NCI-H82 (cell line): ENCODE measurements around the gene DCP1B.

Experiments
- DNase-seq: peaks from one replicate; lab custom pipeline; 2025; lab: John Stamatoyannopoulos, UW

The DCP1B gene

DNA sequence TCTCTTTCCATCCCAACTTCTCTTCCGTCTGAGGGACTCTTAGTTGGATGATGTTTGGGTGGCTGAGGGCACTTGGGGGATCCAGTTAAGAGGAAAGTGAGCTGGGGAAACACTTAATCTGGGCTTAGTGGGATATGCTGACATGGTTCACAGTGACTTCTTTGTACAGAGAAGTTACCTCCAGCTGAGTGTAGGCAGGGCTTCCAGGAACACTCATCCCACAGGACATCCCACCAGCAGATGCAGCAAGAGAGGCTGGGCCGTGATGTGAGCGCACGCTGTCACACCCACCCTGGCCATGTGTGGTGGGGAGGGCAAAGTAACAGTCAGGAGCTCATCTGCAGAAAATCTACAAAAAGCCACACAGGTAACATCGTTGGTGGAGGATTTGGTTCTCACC is 85.0 kb downstream of the DCP1B start:
- peak; percentile 88 for DNase-seq

- DNase-seq, result no peak
These were observed 85.4 kb downstream of the DCP1B start for GRCh38 chr12:1918884-1919236.

- peak; percentile 98 for DNase-seq
These were observed 86.0 kb downstream of the DCP1B start, which contains the start of gene CACNA2D4 for GRCh38 chr12:1918081-1918883. TSS of gene CACNA2D4 (minus strand) at chr12:1918652. CDS start at chr12:1918473, 179 bp downstream.

GRCh38 chr12:1917172-1918070 is 86.8 kb downstream of the DCP1B start:
- peak; percentile 57 for DNase-seq

DNA sequence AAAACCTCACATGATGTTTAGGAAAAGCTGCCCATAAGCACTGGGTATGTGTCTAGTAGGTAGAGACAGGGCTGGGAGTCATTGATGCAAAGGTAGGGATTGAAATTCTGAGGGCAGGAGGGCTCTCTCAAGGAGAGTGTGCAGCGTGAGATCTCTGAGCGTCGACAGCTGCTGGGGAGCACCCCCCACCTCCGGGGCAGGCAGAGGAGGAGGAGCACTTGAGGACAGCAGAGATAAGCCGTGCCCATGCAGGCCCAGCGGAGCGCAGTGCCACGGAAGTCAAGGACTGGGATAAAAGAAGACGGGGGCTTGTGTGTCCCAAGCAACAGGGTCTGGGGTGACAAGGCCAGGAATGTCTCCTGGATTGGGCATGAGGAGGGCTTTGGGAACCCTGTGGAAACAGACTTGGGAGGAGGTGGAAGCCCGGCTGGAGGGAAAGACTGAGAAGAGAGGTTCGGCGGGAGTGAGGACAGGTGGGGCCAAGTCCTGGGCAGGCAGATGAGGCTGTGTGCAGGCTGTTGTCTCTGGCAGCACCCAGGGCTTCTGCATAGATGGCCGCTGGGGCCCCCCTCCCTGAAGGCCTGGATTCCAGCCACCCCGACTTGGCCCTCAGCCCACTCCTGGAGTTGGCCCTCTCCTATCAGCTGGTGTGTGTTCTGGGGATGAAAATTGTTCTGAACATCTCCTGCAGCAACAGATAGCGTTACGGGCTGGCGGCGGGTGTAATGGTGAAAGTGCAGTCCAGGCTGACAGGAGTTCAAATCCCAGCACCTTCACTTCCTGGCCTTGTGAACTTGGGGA is 87.7 kb downstream of the DCP1B start:
- DNase-seq, result peak; percentile 62

- peak; percentile 43 for DNase-seq
These were observed 88.9 kb downstream of the DCP1B start for GRCh38 chr12:1915082-1915968.

- no peak for DNase-seq
These were observed 89.9 kb downstream of the DCP1B start for GRCh38 chr12:1914114-1914911.

DNA sequence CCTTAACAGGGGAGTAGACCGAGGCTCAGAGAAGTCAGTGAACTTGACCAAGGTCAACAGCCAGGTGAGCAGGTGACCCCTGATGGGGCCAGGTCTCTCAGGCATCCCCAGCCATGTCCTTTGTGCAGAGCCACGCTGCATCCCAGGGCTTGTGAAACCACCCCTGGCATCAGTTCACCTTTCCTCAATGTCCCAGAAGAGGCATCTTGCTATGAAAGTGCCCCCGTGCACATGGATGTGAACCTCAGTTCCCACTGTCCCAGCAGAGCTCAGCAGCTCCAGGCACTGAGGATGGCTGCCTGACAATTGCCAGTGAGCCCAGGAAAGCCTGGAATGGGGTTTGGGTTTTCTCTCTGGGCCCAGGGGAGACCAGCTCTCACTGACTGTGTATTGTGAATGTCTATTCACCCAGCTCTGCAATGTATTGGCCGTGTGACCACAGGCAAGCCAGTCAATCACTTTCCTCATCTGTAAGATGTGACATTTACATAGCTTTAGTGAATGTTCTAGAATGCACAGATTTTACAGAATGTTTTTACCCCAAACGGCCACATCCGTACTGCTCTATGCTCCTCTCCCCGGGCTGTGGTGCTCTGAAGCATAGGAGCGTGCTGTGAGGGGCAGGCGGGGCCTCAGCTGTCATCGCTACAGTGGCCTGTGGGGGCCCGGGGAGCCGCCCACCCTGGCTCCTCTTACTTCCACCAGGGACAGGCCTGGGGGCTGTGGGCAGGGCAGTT is 90.7 kb downstream of the DCP1B start:
- no peak for DNase-seq

GRCh38 chr12:1912580-1913376 is 91.5 kb downstream of the DCP1B start:
- DNase-seq, result no peak

DNA sequence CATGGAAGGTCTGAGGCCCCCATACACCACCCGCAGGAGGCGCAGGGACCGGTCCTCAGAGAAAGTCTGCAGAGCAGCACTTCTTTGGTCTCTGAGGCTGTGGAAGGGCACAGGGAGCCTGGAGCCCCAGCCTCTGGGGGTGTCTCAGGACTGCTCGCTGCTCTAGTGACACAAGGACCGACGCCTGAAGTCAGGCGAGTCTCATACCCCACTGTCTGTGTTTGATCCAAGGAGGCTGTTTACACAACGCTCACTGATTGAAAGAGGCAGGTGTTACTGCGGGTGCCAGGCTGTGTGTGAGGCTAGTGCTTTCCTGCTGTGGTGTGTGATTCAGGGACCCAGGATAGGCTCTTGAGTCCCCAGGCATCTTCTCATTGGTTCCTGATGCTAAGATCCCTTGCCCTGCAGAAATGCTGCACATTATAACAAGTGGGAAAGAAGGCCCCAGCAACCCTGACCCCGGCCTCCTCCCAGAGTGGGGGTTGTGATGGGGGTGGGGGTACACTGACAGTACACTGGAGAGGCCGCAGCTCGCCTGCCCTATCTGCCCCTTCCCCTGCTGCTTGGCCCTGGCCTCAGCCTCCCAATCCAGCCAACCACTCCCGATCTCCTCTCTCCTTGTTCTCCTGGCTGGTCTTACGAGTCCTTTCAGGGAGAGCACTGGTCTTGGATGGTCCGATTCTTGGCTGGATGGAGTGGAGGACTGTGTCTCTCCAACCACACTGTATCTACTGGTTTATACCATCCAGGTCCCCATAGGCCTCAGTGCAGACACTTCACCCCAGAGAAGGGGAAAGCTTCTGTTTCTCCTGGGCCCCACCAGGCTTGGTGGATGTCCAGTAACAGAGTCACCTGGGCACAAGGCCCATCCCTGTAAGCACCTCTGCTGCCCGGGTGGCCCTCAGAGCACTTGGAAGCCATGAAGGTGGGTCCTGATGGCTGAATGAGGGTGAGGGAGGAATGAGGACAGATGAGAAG is 92.4 kb downstream of the DCP1B start:
- peak; percentile 32 for DNase-seq

DNA sequence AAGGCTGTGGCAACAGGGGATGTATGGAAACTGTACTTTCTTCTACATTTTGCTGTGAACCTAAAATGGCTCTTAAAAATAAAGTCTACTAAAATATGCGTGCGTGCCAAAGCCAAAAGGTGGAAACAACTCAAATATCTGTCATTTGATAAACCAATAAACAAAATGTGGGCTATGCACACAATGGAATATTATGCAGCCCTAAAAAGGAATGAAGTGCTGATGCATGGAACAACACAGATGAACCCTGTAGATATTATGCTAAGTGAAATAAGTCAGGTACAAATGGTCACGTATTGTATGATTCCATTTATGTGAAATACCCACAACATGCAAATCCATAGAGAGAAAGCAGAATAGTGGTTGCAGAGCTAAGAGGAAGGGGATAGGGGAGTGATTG is 93.8 kb downstream of the DCP1B start:
- DNase-seq, result no peak

DNA sequence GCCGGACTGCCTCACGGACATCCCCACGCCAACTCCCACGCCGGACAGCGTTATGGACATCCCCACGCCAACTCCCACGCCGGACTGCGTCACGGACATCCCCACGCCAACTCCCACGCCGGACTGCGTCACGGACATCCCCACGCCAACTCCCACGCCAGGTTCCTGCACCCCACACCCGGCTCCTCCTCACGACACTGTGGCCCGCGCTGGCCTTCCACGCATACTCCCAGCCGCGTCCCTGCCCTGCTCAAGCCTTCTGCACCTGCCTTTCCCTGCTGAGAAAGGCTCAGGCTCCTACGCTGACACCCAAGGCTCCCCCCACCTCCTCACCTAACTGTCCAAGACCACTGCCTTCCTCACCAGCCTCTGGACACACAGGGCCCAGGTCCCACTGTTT is 95.5 kb downstream of the DCP1B start:
- DNase-seq, result no peak

- no peak for DNase-seq
These were observed 96.3 kb downstream of the DCP1B start for GRCh38 chr12:1907652-1908611.

DNA sequence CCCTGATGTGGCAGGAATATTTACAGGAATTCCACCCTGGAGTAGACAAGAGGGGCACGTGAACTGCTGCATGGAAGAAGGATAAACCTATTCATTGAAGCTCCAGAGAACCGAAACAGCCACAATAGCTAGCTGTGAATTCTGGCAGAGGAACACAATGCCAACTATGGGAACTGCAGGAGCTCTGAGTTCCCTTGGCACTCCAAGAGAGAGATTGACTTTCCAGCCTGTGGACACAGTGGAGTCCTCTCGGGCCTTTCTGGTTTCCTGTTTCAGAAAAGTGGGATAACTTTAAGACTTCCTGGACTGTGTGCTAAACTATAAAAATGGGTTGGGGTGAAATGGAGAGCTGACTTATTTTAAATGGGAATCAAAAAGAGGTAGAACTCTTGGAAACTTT is 97.7 kb downstream of the DCP1B start:
- DNase-seq, result no peak

DNA sequence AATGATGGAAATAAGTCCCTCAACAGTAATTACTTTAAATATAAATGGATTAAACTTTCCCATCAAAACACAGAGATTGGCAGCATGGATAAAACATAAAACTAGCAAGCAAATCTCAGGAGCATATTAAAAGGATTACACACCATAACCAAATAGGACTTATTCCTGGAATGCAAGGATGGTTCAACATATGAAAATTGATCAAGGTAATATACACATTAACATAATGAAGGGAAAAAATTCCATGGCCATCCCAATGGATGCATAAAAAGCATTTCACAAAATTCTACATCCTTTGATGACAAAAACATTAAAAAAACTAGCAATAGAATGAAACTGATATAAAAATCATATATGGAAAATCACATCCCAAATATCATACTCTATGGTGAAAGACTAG is 99.4 kb downstream of the DCP1B start:
- no peak for DNase-seq

DNA sequence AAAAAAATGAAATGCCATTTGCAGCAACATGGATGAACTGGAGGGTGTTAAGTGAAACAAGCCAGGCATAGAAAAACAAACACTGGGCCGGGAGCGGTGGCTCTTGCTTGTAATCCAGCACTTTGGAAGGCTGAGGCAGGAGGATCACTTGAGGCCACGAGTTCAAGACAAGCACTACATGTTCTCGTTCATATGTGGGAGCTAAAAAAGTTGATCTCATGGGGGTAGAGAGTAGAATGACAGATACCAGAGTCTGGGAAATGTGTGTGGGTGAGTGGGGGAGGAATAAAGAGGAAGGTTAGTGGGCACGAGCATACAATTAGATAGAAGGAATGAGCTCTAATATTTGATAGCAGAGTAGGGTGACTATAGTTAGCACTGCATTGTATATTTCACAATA is 107.3 kb downstream of the DCP1B start:
- no peak for DNase-seq
